ENCODE results near the gene FTSJ1. TPM values are rescaled to one million over a fixed set of nuclear protein-coding genes. Genes with fewer than 3 reads are reported as not detected.

Gene FTSJ1
- total RNA-seq, 1 donor from 2014 or later = 33.9 TPM

GRCh38 chrX:48531358-48531959, 55.5 kb downstream of the FTSJ1 start:
- no peak for DNase-seq
- ATAC-seq = peak; percentile 59
- Histone ChIP-seq H3K27ac (peak overlapping the region; percentile 30), H3K36me3 (no peaks in the 10 kb centered on the region), H3K27me3 (no peaks in the 10 kb centered on the region), H3K4me1 (no peaks in the 10 kb centered on the region), H3K9me3 (no peaks in the 10 kb centered on the region), H3K4me3 (no peak overlapping the region)
- intact Hi-C loops (cut with DNase I) = no loop called here
- TF ChIP-seq CTCF (IDR thresholded peaks at IDR 0.05) = no peak

- H3K4me3 ChIP-seq = no peak overlapping the region
- no peak for TF ChIP-seq CTCF (IDR thresholded peaks at IDR 0.05)
- no peak for ATAC-seq
- H3K27ac ChIP-seq = peak overlapping the region; percentile 30
- no peaks in the 10 kb centered on the region for H3K27me3 ChIP-seq
- intact Hi-C loops (cut with DNase I) = no loop called here
- H3K9me3 ChIP-seq = no peaks in the 10 kb centered on the region
- no peak for DNase-seq
- no peaks in the 10 kb centered on the region for H3K4me1 ChIP-seq
- H3K36me3 ChIP-seq = no peaks in the 10 kb centered on the region
Observed at GRCh38 chrX:48532161-48532560, 56.2 kb downstream of the FTSJ1 start.

- Histone ChIP-seq H3K4me3 (no peak overlapping the region), H3K27me3 (no peaks in the 10 kb centered on the region), H3K9me3 (no peaks in the 10 kb centered on the region), H3K4me1 (no peaks in the 10 kb centered on the region), H3K27ac (no peak overlapping the region), H3K36me3 (no peaks in the 10 kb centered on the region)
- DNase-seq (no peak), ATAC-seq (no peak)
- no peak for TF ChIP-seq CTCF (IDR thresholded peaks at IDR 0.05)
- intact Hi-C loops (cut with DNase I) = no loop called here
Observed at GRCh38 chrX:48533165-48533564, 57.2 kb downstream of the FTSJ1 start.

Other genes starting within 250 kb of the FTSJ1 start
- not detected for gene SSX1, start 220.8 kb upstream of the FTSJ1 start, total RNA-seq
- not detected for gene SSX3, start 119.5 kb upstream of the FTSJ1 start, total RNA-seq
- gene SSX4, start 92.7 kb upstream of the FTSJ1 start, total RNA-seq = not detected
- gene SSX4B, start 64.2 kb upstream of the FTSJ1 start, total RNA-seq = not detected
- 21.5 TPM for gene SLC38A5, start 5.9 kb upstream of the FTSJ1 start, total RNA-seq
- 8.9 TPM for gene PORCN, start 32.8 kb downstream of the FTSJ1 start, total RNA-seq
- 93.4 TPM for gene EBP, start 45.6 kb downstream of the FTSJ1 start, total RNA-seq
- gene TBC1D25, start 63.5 kb downstream of the FTSJ1 start, total RNA-seq = 14.6 TPM
- 170 TPM for gene RBM3, start 98.3 kb downstream of the FTSJ1 start, total RNA-seq
- gene WDR13, start 121.3 kb downstream of the FTSJ1 start, total RNA-seq = 121 TPM
- gene WAS, start 207.6 kb downstream of the FTSJ1 start, total RNA-seq = 25.3 TPM
- 3.0 TPM for gene SUV39H1, start 220.5 kb downstream of the FTSJ1 start, total RNA-seq

Measured in upper lobe of right lung (tissue), 1 donor.